Suppressor macrophage (primary cell): ENCODE data around the gene SINHCAF.
"Not testable (repeated sequence)": the region's sequence is repeated elsewhere in the genome, so short reads cannot be mapped to it uniquely, and the experiment has no call there.

Source experiments
- DNase-seq, 4 experiments: peaks; one replicate each; pipeline ENCODE4 v3.0.0-alpha.2; 2020 to 2022
- total RNA-seq, 17 experiments: gene quantifications; one replicate each; lab custom pipeline; 2026; ENCODE audit warnings: mixed read lengths in 6 of 17, inconsistent platforms in 3 of 17; lab: John Stamatoyannopoulos, UW

The SINHCAF gene
- total RNA-seq = 16.6 to 106 (median 23.0) reads per million in 17 experiments

GRCh38 chr12:31325877-31326631 lies at the start of gene SINHCAF:
TSS of gene SINHCAF (minus strand) at chr12:31326150. CDS start at chr12:31298204, 27,946 bp downstream.
- DNase-seq = peak; percentile 100

DNA sequence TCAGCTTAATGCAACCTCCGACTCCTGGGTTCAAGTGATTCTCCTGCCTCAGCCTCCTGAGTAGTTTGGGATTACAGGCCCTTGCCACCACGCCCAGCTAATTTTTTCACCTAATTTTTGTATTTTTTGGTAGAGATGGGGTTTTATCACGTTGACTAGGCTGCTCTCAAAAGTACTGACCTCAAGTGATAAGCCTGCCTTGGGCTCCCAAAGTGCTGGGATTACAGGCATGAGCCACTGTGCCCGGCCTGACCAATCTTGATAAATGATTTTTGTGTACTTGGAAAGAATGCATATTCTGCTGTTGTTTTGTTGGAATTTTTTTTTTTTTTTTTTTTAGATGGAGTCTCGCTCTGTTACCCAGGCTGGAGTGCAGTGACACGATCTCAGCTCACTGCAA lies 49.5 kb upstream of the SINHCAF start:
- not testable (repeated sequence) for DNase-seq

DNA sequence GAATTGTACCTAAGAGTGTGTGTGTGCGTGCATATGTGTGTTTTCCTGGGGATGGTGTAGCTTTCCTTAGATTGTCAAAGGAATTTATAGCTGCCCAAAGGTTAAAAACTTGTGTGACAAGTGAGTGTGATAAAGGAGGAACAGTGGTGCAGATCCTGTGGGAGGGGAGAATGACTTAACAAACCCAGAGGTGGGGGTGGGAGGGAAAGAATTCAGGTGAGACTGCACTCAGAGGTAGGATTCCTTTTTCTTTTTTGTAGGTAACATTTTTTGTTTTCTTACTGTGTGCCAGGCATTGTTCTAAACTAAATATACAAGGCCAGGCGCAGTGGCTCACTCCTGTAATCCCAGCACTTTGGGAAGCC lies 45.3 kb upstream of the SINHCAF start:
- DNase-seq = no peak

GRCh38 chr12:31370531-31371255 lies 44.7 kb upstream of the SINHCAF start:
- peak; percentile 36 to 64 (median 56) for DNase-seq

- DNase-seq = no peak
Measured at GRCh38 chr12:31369712-31370521, 44.0 kb upstream of the SINHCAF start.

- peak in 2 of 4 experiments; percentile 22 to 36 for DNase-seq
Measured at GRCh38 chr12:31368666-31369361, 42.9 kb upstream of the SINHCAF start.

GRCh38 chr12:31366104-31366621 lies 40.2 kb upstream of the SINHCAF start:
- no peak for DNase-seq

- DNase-seq = no peak
Measured at GRCh38 chr12:31363831-31364230, 37.9 kb upstream of the SINHCAF start.

DNA sequence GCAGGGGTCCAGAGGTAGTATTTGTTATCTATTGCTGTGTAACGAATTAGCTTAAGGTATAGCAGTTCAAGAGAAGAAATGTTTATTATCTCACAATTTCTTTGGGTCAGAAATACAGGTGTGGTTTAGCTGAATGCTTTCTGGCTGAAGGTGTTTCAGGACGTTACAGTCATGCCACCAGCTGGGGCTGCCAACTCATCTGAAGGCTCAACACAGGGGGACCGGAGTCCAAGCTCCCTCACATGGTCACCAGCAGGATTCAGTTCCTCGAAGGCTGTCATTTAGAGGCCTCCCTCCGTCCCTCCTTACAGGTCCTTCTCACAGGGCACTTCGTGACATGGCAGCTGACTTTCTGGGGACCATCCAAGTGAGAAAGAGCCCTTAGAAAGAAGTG lies 37.5 kb upstream of the SINHCAF start:
- DNase-seq = peak in 2 of 4 experiments; percentile 14 to 16

DNA sequence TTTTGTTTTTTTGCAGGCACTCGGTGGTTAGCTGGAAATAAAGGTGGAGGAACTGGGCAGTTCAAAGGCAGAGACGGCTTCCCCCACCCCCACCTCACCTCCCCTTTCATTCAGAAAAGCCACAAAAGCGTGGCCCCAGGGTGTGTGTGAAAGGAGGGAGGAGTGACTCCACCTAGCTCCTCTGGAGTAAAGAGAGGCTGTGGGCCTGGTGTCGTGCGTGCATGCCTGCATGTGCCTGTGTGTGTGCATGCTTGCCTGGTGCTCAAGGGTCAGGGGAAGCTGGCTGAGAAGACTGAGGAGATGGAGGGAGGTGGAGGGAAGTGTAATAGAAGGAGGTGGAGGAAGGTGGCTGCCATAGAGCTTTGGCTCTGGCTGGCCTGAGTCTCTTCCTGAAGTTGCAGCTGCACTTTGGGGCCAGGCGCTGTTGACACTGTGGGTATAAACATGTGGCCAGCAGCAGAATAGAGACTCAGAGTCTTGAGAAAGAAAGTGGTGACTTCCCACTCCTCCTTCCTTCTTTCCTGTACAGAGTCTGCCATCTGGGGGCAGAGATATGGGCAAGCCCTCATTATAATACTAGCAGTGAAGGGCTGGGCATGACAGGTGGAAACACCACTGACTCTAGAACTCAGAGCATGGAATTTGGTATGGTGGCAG lies 36.9 kb upstream of the SINHCAF start:
- DNase-seq = peak; percentile 62 to 84 (median 78)

DNA sequence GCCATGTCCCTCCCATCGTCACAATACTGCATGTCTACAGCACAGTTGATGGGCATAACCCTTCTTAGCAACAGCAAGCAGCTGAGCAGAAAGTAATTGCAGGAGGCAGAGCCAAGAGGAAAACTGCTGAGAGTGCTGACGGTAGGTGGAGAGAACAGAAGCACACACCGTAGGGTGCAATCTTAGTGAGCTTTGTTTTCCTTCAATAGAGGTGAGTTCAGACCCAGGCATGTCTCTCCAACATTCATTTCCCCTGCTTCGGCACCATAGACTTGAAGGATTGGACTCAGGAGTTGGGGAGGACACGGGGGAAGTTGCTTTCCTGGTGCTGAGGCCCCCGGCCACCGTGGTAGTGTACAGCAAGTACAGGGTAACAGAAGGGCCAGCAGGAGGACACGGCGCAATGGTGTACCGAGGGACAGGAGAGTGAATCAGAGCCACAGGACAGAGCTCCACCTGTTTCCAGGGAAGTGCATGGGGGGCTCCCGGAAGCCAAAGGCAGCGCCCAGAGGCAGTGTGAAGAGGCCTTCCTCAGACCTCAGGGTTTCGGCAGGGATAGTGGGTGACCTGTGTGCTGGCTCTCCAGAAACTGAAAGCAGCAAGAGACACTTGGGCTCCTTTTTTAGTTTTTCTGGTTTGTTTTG lies 36.3 kb upstream of the SINHCAF start:
- DNase-seq = peak in 2 of 4 experiments; percentile 4 to 8

DNA sequence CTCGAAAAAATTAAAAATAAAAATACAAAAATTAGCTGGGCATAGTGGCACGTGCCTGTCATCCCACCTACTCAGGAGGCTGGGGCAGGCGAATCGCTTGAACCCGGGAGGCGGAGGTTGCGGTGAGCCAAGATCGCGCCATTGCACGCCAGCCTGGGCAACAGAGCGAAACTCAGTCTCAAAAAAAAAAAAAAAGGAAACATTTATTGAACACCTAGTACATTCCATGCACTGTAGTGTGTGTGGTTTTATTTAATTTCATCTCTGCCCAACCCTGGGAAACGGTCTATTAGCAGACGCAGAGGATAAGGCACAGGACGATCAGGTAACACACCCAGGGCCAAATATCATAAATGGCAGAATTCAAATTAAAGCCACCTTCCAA lies 35.8 kb upstream of the SINHCAF start:
- DNase-seq = no peak

DNA sequence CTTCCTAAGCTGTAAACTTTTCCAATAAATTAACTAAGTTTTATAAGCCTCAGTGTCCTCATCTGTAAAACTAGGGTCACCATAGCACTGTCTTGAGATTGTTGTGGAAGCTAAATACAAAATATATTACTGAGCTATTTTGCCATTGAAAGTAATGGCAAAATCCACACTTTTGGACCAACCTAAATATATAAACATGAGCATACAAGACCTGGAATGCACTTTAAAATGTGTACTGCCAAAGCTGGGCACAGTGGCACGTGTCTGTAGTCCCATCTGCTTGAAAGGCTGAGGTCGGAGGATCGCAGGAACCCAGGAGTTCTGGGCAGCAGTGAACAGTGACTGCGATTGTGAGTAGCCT lies 29.8 kb upstream of the SINHCAF start:
- DNase-seq = no peak

GRCh38 chr12:31353750-31354708 lies 28.1 kb upstream of the SINHCAF start:
- peak; percentile 71 to 89 (median 81) for DNase-seq

GRCh38 chr12:31346267-31346666 lies 20.3 kb upstream of the SINHCAF start:
- no peak for DNase-seq

GRCh38 chr12:31343139-31343538 lies 17.2 kb upstream of the SINHCAF start:
- DNase-seq = no peak

DNA sequence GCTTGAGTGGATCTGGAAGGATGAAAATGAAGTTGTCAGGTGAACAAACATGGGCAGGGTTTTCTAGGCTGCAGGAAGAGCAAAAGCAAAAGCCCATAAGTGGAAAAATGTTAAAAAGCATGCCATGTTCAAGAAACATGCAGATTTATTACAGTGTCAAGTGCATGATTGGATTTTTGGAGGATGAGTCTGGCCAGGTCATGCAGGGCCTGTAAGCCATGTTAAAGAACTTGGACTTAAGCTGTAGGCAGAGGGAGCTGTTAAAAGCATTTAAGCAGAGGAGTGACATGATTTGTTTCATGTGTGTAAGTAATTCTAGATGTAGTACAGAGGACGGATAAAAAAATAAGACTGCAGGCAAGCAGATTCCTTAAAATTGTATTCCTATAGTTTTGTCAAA lies 16.3 kb upstream of the SINHCAF start:
- no peak for DNase-seq

- no peak for DNase-seq
Measured at GRCh38 chr12:31339831-31340622, 14.1 kb upstream of the SINHCAF start.

DNA sequence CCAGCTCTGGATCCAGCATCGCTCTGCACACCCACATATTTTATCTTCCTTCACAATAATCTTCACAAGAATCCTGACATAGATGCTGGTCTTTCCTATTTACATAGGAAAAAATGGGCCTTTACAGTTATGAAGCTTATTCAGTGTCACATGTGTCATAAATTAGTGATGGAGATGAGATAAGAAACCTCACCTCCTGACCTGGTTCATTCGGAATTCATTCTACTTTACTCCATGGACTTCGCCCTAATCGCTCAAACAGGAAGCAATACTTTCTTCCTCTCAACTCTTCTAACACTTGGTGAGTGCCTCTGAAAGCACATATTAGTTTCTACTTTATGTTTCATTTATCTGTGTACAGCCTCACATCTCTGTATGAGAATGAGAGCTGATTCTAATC lies 12.0 kb upstream of the SINHCAF start:
- DNase-seq = no peak
